Cardiac septum (tissue), 1 donor: Measurements from ENCODE around the gene ABCA8. TPM values are rescaled to one million over a fixed set of nuclear protein-coding genes. Genes with fewer than 3 reads are reported as not detected.

Source experiments
- DNase-seq: peaks from one replicate; pipeline ENCODE4 v3.0.0-alpha.2; 2020; ENCODE audit warnings: low spot score
- intact Hi-C: fragments of 100-400 bp; cut with DNase I; formaldehyde crosslinking; loops from one replicate; pipeline ENCODE4 v1.14.0; 2022
- total RNA-seq: library from RNA; stranded (reverse); fragmentation: NEBNext Ultra II Directional; extraction: Animal tissue kit (Norgen Biotek cat#: 25700); gene quantifications from one replicate; pipeline ENCODE4 v1.2.1, GENCODE V29; 2021
- donor health status: DM: no; HTN: no; CAD: no.

ABCA8 gene
- total RNA-seq, 1 donor from 2014 or later = 25.4 TPM

- intact Hi-C loops = no loop called here
- no peak for DNase-seq
Observed at GRCh38 chr17:68878226-68878885, 76.8 kb downstream of the ABCA8 start.

- intact Hi-C loops = no loop called here
- no peak for DNase-seq
Observed at GRCh38 chr17:68871447-68871846, 83.7 kb downstream of the ABCA8 start.

GRCh38 chr17:68870976-68871375, 84.2 kb downstream of the ABCA8 start:
- no peak for DNase-seq
- intact Hi-C loops = no loop called here

- DNase-seq = no peak
- intact Hi-C loops = no loop called here
Observed at GRCh38 chr17:68870161-68870826, 84.9 kb downstream of the ABCA8 start.

GRCh38 chr17:68868708-68869107, 86.5 kb downstream of the ABCA8 start:
- intact Hi-C loops = no loop called here
- no peak for DNase-seq

- intact Hi-C loops = no loop called here
Observed at GRCh38 chr17:68867759-68868516, 87.3 kb downstream of the ABCA8 start.

GRCh38 chr17:68865584-68865983, 89.6 kb downstream of the ABCA8 start:
- intact Hi-C loops = no loop called here
- DNase-seq = no peak

More at GRCh38 chr17:68867759-68868516, 87.3 kb downstream of the ABCA8 start:
- no peak for DNase-seq

GRCh38 chr17:68863091-68863652, 92.0 kb downstream of the ABCA8 start:
- no peak for DNase-seq
- intact Hi-C loops = no loop called here

- DNase-seq = no peak
- intact Hi-C loops = no loop called here
Observed at GRCh38 chr17:68861602-68862001, 93.6 kb downstream of the ABCA8 start.

- intact Hi-C loops = no loop called here
- DNase-seq = no peak
Observed at GRCh38 chr17:68860941-68861340, 94.3 kb downstream of the ABCA8 start.

GRCh38 chr17:68854452-68854851, 100.7 kb downstream of the ABCA8 start:
- DNase-seq = no peak
- intact Hi-C loops = no loop called here

- intact Hi-C loops = no loop called here
- no peak for DNase-seq
Observed at GRCh38 chr17:68853439-68853838, 101.8 kb downstream of the ABCA8 start.

GRCh38 chr17:68853036-68853435, 102.2 kb downstream of the ABCA8 start:
- intact Hi-C loops = no loop called here
- DNase-seq = no peak

GRCh38 chr17:68851890-68852289, 103.3 kb downstream of the ABCA8 start:
- intact Hi-C loops = no loop called here
- DNase-seq = no peak

- intact Hi-C loops = no loop called here
- DNase-seq = no peak
Observed at GRCh38 chr17:68850749-68851510, 104.3 kb downstream of the ABCA8 start.

- DNase-seq = no peak
- intact Hi-C loops = no loop called here
Observed at GRCh38 chr17:68849673-68850610, 105.2 kb downstream of the ABCA8 start.

GRCh38 chr17:68847711-68848110, 107.5 kb downstream of the ABCA8 start:
- intact Hi-C loops = no loop called here
- DNase-seq = no peak

GRCh38 chr17:68843522-68843921, 111.7 kb downstream of the ABCA8 start:
- no peak for DNase-seq
- intact Hi-C loops = no loop called here

GRCh38 chr17:68840073-68840472, 115.1 kb downstream of the ABCA8 start:
- DNase-seq = no peak
- intact Hi-C loops = no loop called here
